ENCODE results near the gene SETD1B. TPM values are rescaled to one million over a fixed set of nuclear protein-coding genes. Genes with fewer than 3 reads are reported as not detected.
A peak's percentile ranks its signal among the peaks of the same experiment; 100 is the strongest.

The SETD1B gene
- total and polyA plus RNA-seq, 12 donors, result 2.1 to 27.3 (median 11.9) TPM

GRCh38 chr12:121811434-121812319, 7.9 kb downstream of the SETD1B start:
- TF ChIP-seq POLR2A (IDR thresholded peaks at IDR 0.05) (no peak), CTCF (IDR thresholded peaks at IDR 0.05) (peak; percentile 75 to 100 (median 92))

DNA sequence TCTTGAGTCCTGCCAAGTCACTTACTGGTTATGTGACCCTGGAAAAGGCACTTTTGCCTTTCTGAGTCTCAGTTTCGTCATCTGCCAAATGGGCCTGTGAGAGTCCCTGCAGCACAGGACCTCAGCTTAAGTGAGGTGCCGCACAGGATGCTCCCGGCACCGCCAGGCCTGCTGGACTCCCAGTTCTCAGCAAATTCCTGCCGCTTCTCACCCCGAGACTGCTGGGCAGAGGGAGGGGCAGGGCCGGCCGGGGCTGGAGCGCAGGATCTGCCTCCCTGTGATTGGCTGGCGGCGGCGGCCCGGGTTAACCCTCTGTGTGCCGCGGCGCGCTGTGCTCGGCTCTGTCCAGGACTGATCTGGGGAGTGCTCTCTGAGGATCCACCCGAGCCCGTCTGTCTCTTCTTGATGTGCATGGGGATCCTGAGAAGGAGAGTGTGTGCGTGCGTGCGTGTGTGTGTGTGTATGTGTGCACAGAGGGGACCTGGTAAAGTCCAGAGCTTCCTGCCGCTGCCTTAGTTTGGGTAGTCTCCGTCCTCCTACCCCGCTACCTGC, 8.6 kb downstream of the SETD1B start:
- peak; percentile 82 to 91 (median 85) for DNase-seq
- peaks cover 0 to 68% of the 10 kb centered on the region in 2 donors for H3K36me3 ChIP-seq (replicated peaks in 1 of 2)
- TF ChIP-seq POLR2A (IDR thresholded peaks at IDR 0.05), result peak in 1 of 2 donors; percentile 31
- peak in 3 of 6 experiments; percentile 34 to 55 (median 42) for TF ChIP-seq CTCF (IDR thresholded peaks at IDR 0.05)
- H3K27me3 ChIP-seq, result no peaks in the 10 kb centered on the region
- intact Hi-C loops (cut with DNase I), result loop anchor here (5.0 to 10.0 kb wide), 2 partner anchors 72 to 75 kb away; partner anchors contain the start of gene PSMD9 (in 2 of the 2)
- 10 to 25% (median 13%) methylated on average over 7 to 26 of the region's 26 CpGs for WGBS, 4 donors
- peak overlapping the region in 4 of 5 donors; percentile 59 to 85 (median 78) for H3K27ac ChIP-seq
- peaks cover 21 to 36% of the 10 kb centered on the region in 2 donors for H3K4me1 ChIP-seq (replicated peaks in 1 of 2)
- H3K9me3 ChIP-seq (replicated peaks in 1 of 3), result no peaks in the 10 kb centered on the region
- peak overlapping the region in 3 of 4 donors; percentile 7 to 49 (median 32) for H3K4me3 ChIP-seq

More at GRCh38 chr12:121811434-121812319, 7.9 kb downstream of the SETD1B start:
- Histone ChIP-seq H3K36me3 (replicated peaks in 1 of 2) (peaks cover 0 to 65% of the 10 kb centered on the region in 2 donors), H3K27me3 (no peaks in the 10 kb centered on the region), H3K4me3 (peak overlapping the region in 3 of 4 donors; percentile 7 to 49 (median 32)), H3K27ac (peak overlapping the region; percentile 43 to 85 (median 75)), H3K9me3 (replicated peaks in 1 of 3) (no peaks in the 10 kb centered on the region), H3K4me1 (replicated peaks in 1 of 2) (peaks cover 25 to 43% of the 10 kb centered on the region in 2 donors)
- 2 to 12% (median 5%) methylated on average over 5 to 46 of the region's 46 CpGs for WGBS, 4 donors
- DNase-seq, result peak; percentile 71 to 84 (median 79)
- intact Hi-C loops (cut with DNase I), result loop anchor here (2.0 to 10.0 kb wide), 3 partner anchors 15 to 76 kb away; partner anchors contain the start of gene PSMD9 (in 2 of the 2)

DNA sequence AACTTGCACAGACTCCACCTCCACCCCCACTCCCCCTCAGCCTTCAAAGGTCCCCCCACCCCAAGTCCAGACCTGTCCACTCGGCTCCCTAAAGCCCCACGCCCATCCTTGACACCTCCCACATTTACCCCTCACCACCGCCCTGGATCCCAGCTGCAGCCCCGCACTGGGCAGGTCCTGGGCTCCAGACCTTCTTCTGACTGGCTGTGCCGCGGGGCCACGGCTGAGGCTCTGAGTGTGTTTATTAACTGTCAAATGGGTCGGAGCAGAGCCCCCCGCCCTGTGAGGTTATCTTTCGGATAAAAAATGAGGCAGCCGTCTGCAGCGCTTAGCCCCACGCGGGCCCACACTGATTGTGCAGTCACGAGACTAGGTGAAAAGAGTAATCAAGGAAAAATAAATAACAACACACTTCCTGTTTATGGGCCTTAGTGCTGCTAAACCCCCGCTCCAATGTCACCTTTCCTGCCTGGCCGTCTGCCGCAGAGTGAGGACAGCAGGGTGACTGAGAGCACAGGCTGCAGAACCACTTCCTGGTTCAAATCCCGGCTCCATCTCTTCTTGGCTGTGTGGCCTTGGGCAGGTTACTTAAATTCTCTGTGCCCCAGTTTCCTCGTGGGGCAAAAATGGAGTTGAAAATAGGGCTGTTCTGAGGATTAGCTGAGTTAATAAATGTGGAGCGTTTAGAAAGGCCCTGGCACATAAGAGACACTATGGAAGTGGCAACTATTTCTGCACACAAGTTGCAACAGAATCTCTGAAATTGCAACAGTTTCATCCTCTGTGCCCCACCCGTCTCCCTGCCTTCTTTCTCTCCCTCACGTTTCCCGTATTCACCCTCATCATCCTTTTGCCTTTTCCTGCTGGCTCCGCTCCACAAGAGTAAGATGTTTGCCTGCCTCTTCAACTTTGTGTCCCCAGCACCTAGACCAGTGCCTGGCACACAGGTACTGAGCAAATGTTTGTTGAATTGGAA, 9.4 kb downstream of the SETD1B start:
- Histone ChIP-seq H3K9me3 (replicated peaks in 1 of 3) (no peaks in the 10 kb centered on the region), H3K27me3 (no peaks in the 10 kb centered on the region), H3K36me3 (replicated peaks in 1 of 2) (peaks cover 0 to 68% of the 10 kb centered on the region in 2 donors), H3K4me1 (replicated peaks in 1 of 2) (peaks cover 21 to 36% of the 10 kb centered on the region in 2 donors), H3K4me3 (peak overlapping the region in 1 of 4 donors; percentile 49), H3K27ac (peak overlapping the region in 2 of 5 donors; percentile 82 to 85)
- 25 to 38% (median 29%) methylated on average over 17 to 25 of the region's 25 CpGs for WGBS, 4 donors
- intact Hi-C loops (cut with DNase I), result loop anchor here (5.0 to 10.0 kb wide), 2 partner anchors 72 to 74 kb away; partner anchors contain the start of gene PSMD9 (in 2 of the 2)
- TF ChIP-seq POLR2A (IDR thresholded peaks at IDR 0.05), result no peak
- no peak for TF ChIP-seq CTCF (IDR thresholded peaks at IDR 0.05)
- peak in 4 of 7 donors; percentile 20 to 60 (median 28) for DNase-seq

All from adrenal gland (tissue), 12 donors.